Measurements from ENCODE around the gene ATXN7L1. TPM values are rescaled to one million over a fixed set of nuclear protein-coding genes. Genes with fewer than 3 reads are reported as not detected.

Gene ATXN7L1
- total RNA-seq, 4 donors from 2014 or later, result 8.0 to 14.1 (median 10.6) TPM

GRCh38 chr7:105611856-105612775 lies 264.3 kb downstream of the ATXN7L1 start:
- WGBS, 2 donors, result 82 to 88% methylated on average over 10 to 14 of the region's 16 CpGs
- TF ChIP-seq CTCF (IDR thresholded peaks at IDR 0.05) (no peak), POLR2A (IDR thresholded peaks at IDR 0.05) (no peak)
- no peaks in the 10 kb centered on the region for H3K4me1 ChIP-seq
- DNase-seq, result no peak
- H3K27ac ChIP-seq, result no peak overlapping the region
- H3K36me3 ChIP-seq, result peaks cover 0 to 57% (median 8%) of the 10 kb centered on the region in 3 donors
- intact Hi-C loops (cut with DNase I), result no loop called here
- no peaks in the 10 kb centered on the region for H3K27me3 ChIP-seq
- no peaks in the 10 kb centered on the region for H3K9me3 ChIP-seq
- no peak overlapping the region for H3K4me3 ChIP-seq

GRCh38 chr7:105610165-105610930 lies 266.1 kb downstream of the ATXN7L1 start:
- H3K36me3 ChIP-seq, result peaks cover 0 to 48% (median 8%) of the 10 kb centered on the region in 3 donors
- H3K9me3 ChIP-seq, result no peaks in the 10 kb centered on the region
- intact Hi-C loops (cut with DNase I), result no loop called here
- no peaks in the 10 kb centered on the region for H3K4me1 ChIP-seq
- H3K27ac ChIP-seq, result no peak overlapping the region
- H3K4me3 ChIP-seq, result no peak overlapping the region
- no peak for DNase-seq
- TF ChIP-seq POLR2A (IDR thresholded peaks at IDR 0.05) (no peak), CTCF (IDR thresholded peaks at IDR 0.05) (no peak)
- WGBS, 2 donors, result 85 to 88% methylated on average over 5 to 8 of the region's 8 CpGs
- H3K27me3 ChIP-seq, result no peaks in the 10 kb centered on the region

- intact Hi-C loops (cut with DNase I), result no loop called here
- 77 to 85% methylated on average over 18 to 19 of the region's 19 CpGs for WGBS, 2 donors
- DNase-seq, result no peak
Observed at GRCh38 chr7:105602325-105603305, 273.8 kb downstream of the ATXN7L1 start.

More at GRCh38 chr7:105602325-105603305, 273.8 kb downstream of the ATXN7L1 start:
- no peaks in the 10 kb centered on the region for H3K4me1 ChIP-seq
- H3K9me3 ChIP-seq, result no peaks in the 10 kb centered on the region
- no peak for TF ChIP-seq CTCF (IDR thresholded peaks at IDR 0.05)
- TF ChIP-seq POLR2A (IDR thresholded peaks at IDR 0.05), result no peak
- H3K36me3 ChIP-seq, result peaks cover 0 to 13% (median 0%) of the 10 kb centered on the region in 3 donors
- peaks cover 0 to 7% (median 0%) of the 10 kb centered on the region in 4 donors for H3K27me3 ChIP-seq
- H3K27ac ChIP-seq, result no peak overlapping the region
- H3K4me3 ChIP-seq, result no peak overlapping the region

All from esophagus squamous epithelium (tissue), 5 donors.